Liver (tissue), 9 donors: ENCODE measurements around the gene PCDHGB3. TPM values are rescaled to one million over a fixed set of nuclear protein-coding genes. Genes with fewer than 3 reads are reported as not detected.

Experiments
- DNase-seq: peaks from one replicate; pipeline ENCODE4 v3.0.0-alpha.2; 2017; ENCODE audit warnings: low spot score
- H3K27ac ChIP-seq, 2 donors: one replicate each; pipeline ENCODE4 v1.7.0; 2013; ENCODE audit warnings: inconsistent platforms in 2 of 2, low read length in 2 of 2, control low read depth in 1 of 2, low read depth in 1 of 2, mild to moderate bottlenecking in 1 of 2
- H3K27me3 ChIP-seq, 4 donors: one replicate each; pipeline versions ENCODE4 v1.6.1 to v1.7.0; 2013; ENCODE audit warnings: low read length in 3 of 4, inconsistent platforms in 1 of 4, mild to moderate bottlenecking in 1 of 4, moderate library complexity in 1 of 4; ENCODE audit not compliant: control insufficient read depth in 4 of 4, insufficient read depth in 4 of 4
- H3K36me3 ChIP-seq, 4 donors: one replicate each; pipeline versions ENCODE4 v1.6.1 to v1.7.0; 2013; ENCODE audit warnings: low read length in 3 of 4, mild to moderate bottlenecking in 3 of 4, low read depth in 1 of 4, moderate library complexity in 1 of 4; ENCODE audit not compliant: control insufficient read depth in 4 of 4, insufficient read depth in 3 of 4
- H3K4me1 ChIP-seq, 4 donors: one replicate each; pipeline versions ENCODE4 v1.6.1 to v1.7.0; 2013; ENCODE audit warnings: low read length in 3 of 4, mild to moderate bottlenecking in 3 of 4, moderate library complexity in 1 of 4; ENCODE audit not compliant: control insufficient read depth in 4 of 4, insufficient read depth in 4 of 4
- H3K4me3 ChIP-seq, 3 donors: one replicate each; pipeline versions ENCODE4 v1.6.1 to v1.7.0; 2013; ENCODE audit warnings: low read length in 3 of 3, control low read depth in 1 of 3, low read depth in 1 of 3, mild to moderate bottlenecking in 1 of 3
- H3K9ac ChIP-seq, 2 donors: one replicate each; pipeline ENCODE4 v1.7.0; 2013; ENCODE audit warnings: low read length in 2 of 2, mild to moderate bottlenecking in 2 of 2, moderate library complexity in 2 of 2, control low read depth in 1 of 2, low read depth in 1 of 2
- H3K9me3 ChIP-seq, 4 donors: one replicate each; pipeline versions ENCODE4 v1.6.1 to v1.7.0; 2013; ENCODE audit warnings: low read length in 3 of 4; ENCODE audit not compliant: control insufficient read depth in 4 of 4
- ATF3 ChIP-seq: IDR thresholded peaks from 2 replicates; pipeline ENCODE4 v1.6.1; 2016; ENCODE audit warnings: antibody characterized with exemption
- CTCF ChIP-seq: fragments of 150-350 bp; IDR thresholded peaks from 2 replicates; pipeline ENCODE4 v1.5.1; 2017; ENCODE audit warnings: improper control_type of control experiment, low read depth, low read length; ENCODE audit not compliant: missing input control
- EGR1 ChIP-seq, 2 donors: IDR thresholded peaks; 2 replicates each; pipeline ENCODE4 v1.6.1; 2016 to 2018; ENCODE audit warnings: antibody characterized with exemption in 2 of 2, low read depth in 2 of 2
- FOXA1 ChIP-seq: IDR thresholded peaks from 2 replicates; pipeline ENCODE4 v1.6.1; 2016; ENCODE audit warnings: antibody characterized with exemption
- FOXA2 ChIP-seq: IDR thresholded peaks from 2 replicates; pipeline ENCODE4 v1.6.1; 2016; ENCODE audit warnings: antibody characterized with exemption
- GABPA ChIP-seq, 2 donors: IDR thresholded peaks in 1 of 2; conservative IDR thresholded peaks in 1 of 2; 2 replicates each; pipeline ENCODE4 v1.6.1; 2016; ENCODE audit warnings: antibody characterized with exemption in 2 of 2, mild to moderate bottlenecking in 1 of 2, moderate library complexity in 1 of 2
- HNF4A ChIP-seq, 2 donors: conservative IDR thresholded peaks; 2 replicates each; pipeline ENCODE4 v1.6.1; 2016; ENCODE audit warnings: antibody characterized with exemption in 2 of 2, mild to moderate bottlenecking in 2 of 2
- HNF4G ChIP-seq: IDR thresholded peaks from 2 replicates; pipeline ENCODE4 v1.6.1; 2016; ENCODE audit warnings: antibody characterized with exemption
- JUND ChIP-seq, 2 donors: IDR thresholded peaks; 2 replicates each; pipeline ENCODE4 v1.6.1; 2016; ENCODE audit warnings: antibody characterized with exemption in 2 of 2
- MAX ChIP-seq: IDR thresholded peaks from 2 replicates; pipeline ENCODE4 v1.6.1; 2016; ENCODE audit warnings: antibody characterized with exemption
- NR2F2 ChIP-seq: IDR thresholded peaks from 2 replicates; pipeline ENCODE4 v1.6.1; 2016; ENCODE audit warnings: antibody characterized with exemption
- RAD21 ChIP-seq, 2 donors: IDR thresholded peaks; 2 replicates each; pipeline ENCODE4 v1.6.1; 2016; ENCODE audit warnings: antibody characterized with exemption in 2 of 2, mild to moderate bottlenecking in 2 of 2
- REST ChIP-seq: IDR thresholded peaks from 2 replicates; pipeline ENCODE4 v1.6.1; 2016; ENCODE audit warnings: antibody characterized with exemption, mild to moderate bottlenecking
- RXRA ChIP-seq, 2 donors: IDR thresholded peaks; 2 replicates each; pipeline ENCODE4 v1.6.1; 2017 to 2018; ENCODE audit warnings: antibody characterized with exemption in 2 of 2, mild to moderate bottlenecking in 1 of 2
- SP1 ChIP-seq: IDR thresholded peaks from 2 replicates; pipeline ENCODE4 v1.6.1; 2018; ENCODE audit warnings: antibody characterized with exemption, mild to moderate bottlenecking
- TAF1 ChIP-seq: conservative IDR thresholded peaks from 2 replicates; pipeline ENCODE4 v1.6.1; 2016; ENCODE audit warnings: antibody characterized with exemption, mild to moderate bottlenecking
- YY1 ChIP-seq: IDR thresholded peaks from 2 replicates; pipeline ENCODE4 v1.6.1; 2016; ENCODE audit warnings: antibody characterized with exemption, mild to moderate bottlenecking
- WGBS: extraction: QIAGEN DNeasy Blood & Tissue Kit; methylation state at CpG from one replicate; pipeline ENCODE4 v1.1.7; 2013; 5-methylcytosine and 5-hydroxymethylcytosine counted together
- polyA plus RNA-seq, 2 donors: library from polyadenylated mRNA; stranded (reverse) in 1 of 2; unstranded in 1 of 2; fragments of 200-250 nt in 1 of 2; fragments of >200 nt in 1 of 2; fragmentation: Nextera tagmentation in 1 of 2; extraction: Ambion mirVana in 1 of 2; gene quantifications; one replicate each; pipeline versions ENCODE4 v1.2.1 to v1.2.3, GENCODE V29; 2013 to 2015
- total RNA-seq, 2 donors: library from RNA; depleted of rRNA; stranded (reverse); fragments of >200 nt; gene quantifications; one replicate each; pipeline ENCODE4 v1.2.3, GENCODE V29; 2014
- donor health status: healthy.
- donor health status: healthy.
- donor health status: healthy.
- donor health status: healthy.
- donor health status: healthy.

PCDHGB3 gene
- total and polyA plus RNA-seq, 4 donors = 0.07 to 1.2 (median 0.37) TPM; not detected in 1

- Histone ChIP-seq H3K27me3 (peaks cover 0 to 3% (median 0%) of the 10 kb centered on the region in 4 donors), H3K36me3 (no peaks in the 10 kb centered on the region), H3K4me1 (peaks cover 0 to 4% (median 0%) of the 10 kb centered on the region in 4 donors), H3K4me3 (peak overlapping the region in 2 of 3 donors; percentile 6 to 54), H3K27ac (no peak overlapping the region), H3K9me3 (peaks cover 16 to 67% (median 33%) of the 10 kb centered on the region in 4 donors), H3K9ac (no peak overlapping the region)
- WGBS = 29% methylated on average over 61 of the region's 61 CpGs
- TF ChIP-seq JUND (IDR thresholded peaks at IDR 0.05) (no peak), YY1 (no peak), FOXA1 (no peak), RXRA (IDR thresholded peaks at IDR 0.05) (no peak), RAD21 (IDR thresholded peaks at IDR 0.05) (no peak), MAX (no peak), HNF4A (conservative IDR thresholded peaks at IDR 0.05) (no peak), GABPA (IDR thresholded peaks at IDR 0.05 in 1 of 2, conservative IDR thresholded peaks at IDR 0.05 in 1 of 2) (no peak), SP1 (no peak), HNF4G (no peak), EGR1 (IDR thresholded peaks at IDR 0.05; ENCODE audit: low read depth in 2 of 2) (no peak), ATF3 (no peak), CTCF (no peak), TAF1 (no peak), FOXA2 (no peak), REST (no peak), NR2F2 (no peak)
- DNase-seq = no peak
Observed at GRCh38 chr5:141399555-141400258, 29.7 kb downstream of the PCDHGB3 start.
